C4-2B (cell line): ENCODE measurements around the gene RGSL1.

Experiments
- CTCF ChIP-seq: fragments of 450-650 bp; conservative IDR thresholded peaks from 2 replicates; pipeline ENCODE4 v1.5.1; 2017; ENCODE audit warnings: mild to moderate bottlenecking
- ZFX ChIP-seq: fragments of 450-650 bp; IDR thresholded peaks from 2 replicates; pipeline ENCODE4 v1.6.1; 2017

GRCh38 chr1:182603646-182604174 lies 153.8 kb downstream of the RGSL1 start:
- no peak for TF ChIP-seq CTCF
- TF ChIP-seq ZFX = no peak
